Measurements from ENCODE around the gene SALL1.

DNA sequence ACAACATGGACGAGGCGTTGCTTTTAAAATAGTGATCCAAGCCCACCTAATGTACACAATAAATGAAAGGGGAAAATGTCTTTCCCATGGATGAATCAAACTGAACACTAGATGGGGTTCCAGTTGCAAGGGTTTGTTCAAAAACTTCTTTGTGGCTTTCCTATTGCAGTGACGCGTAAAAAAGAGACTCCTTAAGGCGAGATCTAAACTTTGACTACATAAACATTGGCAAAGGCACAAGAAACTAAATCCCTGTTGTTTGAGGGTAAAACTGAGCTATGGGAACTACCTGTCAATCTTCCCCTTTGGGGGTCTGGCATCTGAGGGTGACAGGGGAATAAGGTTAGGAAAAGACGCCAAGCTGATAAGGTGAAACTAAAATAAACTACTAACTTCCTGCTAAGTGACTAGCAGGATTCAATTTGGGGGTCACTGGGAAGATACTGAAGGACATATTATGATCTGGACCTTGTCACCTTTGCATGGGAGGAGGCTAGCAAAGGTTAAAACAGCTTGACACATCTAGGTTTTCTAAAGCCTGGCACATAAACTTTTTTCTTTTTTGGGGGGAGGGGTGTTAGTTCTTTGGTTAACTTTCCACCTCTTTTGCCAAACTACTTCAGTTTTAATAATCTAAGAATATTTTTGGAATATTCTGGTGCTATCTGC is 4.7 kb downstream of the SALL1 start:
- no peak for TF ChIP-seq EZH2 (IDR thresholded peaks at IDR 0.05; ENCODE audit: borderline replicate concordance, insufficient read depth, low read length, poor library complexity, severe bottlenecking)
- TF ChIP-seq, protein P1, sequence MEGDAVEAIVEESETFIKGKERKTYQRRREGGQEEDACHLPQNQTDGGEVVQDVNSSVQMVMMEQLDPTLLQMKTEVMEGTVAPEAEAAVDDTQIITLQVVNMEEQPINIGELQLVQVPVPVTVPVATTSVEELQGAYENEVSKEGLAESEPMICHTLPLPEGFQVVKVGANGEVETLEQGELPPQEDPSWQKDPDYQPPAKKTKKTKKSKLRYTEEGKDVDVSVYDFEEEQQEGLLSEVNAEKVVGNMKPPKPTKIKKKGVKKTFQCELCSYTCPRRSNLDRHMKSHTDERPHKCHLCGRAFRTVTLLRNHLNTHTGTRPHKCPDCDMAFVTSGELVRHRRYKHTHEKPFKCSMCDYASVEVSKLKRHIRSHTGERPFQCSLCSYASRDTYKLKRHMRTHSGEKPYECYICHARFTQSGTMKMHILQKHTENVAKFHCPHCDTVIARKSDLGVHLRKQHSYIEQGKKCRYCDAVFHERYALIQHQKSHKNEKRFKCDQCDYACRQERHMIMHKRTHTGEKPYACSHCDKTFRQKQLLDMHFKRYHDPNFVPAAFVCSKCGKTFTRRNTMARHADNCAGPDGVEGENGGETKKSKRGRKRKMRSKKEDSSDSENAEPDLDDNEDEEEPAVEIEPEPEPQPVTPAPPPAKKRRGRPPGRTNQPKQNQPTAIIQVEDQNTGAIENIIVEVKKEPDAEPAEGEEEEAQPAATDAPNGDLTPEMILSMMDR (IDR thresholded peaks at IDR 0.05; ENCODE audit: poor library complexity, severe bottlenecking) = peak; percentile 59
- peak; percentile 64 for TF ChIP-seq RAD21 (conservative IDR thresholded peaks at IDR 0.05)
- TF ChIP-seq, protein P2, sequence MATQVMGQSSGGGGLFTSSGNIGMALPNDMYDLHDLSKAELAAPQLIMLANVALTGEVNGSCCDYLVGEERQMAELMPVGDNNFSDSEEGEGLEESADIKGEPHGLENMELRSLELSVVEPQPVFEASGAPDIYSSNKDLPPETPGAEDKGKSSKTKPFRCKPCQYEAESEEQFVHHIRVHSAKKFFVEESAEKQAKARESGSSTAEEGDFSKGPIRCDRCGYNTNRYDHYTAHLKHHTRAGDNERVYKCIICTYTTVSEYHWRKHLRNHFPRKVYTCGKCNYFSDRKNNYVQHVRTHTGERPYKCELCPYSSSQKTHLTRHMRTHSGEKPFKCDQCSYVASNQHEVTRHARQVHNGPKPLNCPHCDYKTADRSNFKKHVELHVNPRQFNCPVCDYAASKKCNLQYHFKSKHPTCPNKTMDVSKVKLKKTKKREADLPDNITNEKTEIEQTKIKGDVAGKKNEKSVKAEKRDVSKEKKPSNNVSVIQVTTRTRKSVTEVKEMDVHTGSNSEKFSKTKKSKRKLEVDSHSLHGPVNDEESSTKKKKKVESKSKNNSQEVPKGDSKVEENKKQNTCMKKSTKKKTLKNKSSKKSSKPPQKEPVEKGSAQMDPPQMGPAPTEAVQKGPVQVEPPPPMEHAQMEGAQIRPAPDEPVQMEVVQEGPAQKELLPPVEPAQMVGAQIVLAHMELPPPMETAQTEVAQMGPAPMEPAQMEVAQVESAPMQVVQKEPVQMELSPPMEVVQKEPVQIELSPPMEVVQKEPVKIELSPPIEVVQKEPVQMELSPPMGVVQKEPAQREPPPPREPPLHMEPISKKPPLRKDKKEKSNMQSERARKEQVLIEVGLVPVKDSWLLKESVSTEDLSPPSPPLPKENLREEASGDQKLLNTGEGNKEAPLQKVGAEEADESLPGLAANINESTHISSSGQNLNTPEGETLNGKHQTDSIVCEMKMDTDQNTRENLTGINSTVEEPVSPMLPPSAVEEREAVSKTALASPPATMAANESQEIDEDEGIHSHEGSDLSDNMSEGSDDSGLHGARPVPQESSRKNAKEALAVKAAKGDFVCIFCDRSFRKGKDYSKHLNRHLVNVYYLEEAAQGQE (IDR thresholded peaks at IDR 0.05; ENCODE audit: borderline replicate concordance) = no peak
- no peak for TF ChIP-seq EP300 (conservative IDR thresholded peaks at IDR 0.05; ENCODE audit: poor library complexity, severe bottlenecking)

All from neural cell (in vitro differentiated cells).